ENCODE results near the gene ZNF778.

DNA sequence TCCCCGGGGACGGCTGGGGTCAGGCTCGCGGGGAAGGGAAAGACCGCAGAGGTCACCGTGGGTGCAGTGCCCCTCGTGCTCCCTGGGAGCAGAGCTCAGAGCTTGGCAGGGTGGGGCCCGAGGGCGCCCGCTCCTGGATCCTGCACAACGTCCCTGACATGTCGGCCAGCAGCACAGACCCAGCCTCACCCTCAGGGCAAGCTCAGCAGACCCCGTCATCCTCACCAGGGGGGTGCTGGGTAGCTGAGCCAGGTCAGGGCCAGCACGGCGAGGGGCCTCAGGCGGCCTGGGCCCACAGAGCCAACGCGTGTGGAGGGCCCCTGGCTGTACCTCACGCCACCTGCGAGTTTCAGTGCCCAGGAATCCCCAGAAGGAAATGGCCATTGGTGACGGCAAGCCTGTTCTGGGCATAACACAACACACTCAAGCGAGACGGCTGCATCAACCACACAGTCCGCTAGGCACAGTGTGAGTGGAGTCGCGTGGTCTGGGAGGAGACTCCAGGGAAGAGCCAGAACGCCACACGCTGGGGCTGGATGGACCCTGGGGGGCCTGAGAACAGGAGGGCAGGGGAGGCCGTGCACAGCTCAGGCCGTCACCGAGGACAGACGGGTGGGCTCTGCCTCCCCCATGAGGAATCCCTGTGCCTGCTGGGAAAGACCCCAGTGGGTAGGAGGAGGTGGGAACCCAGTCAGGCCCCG lies 60.3 kb downstream of the ZNF778 start:
- TF ChIP-seq, protein P1, sequence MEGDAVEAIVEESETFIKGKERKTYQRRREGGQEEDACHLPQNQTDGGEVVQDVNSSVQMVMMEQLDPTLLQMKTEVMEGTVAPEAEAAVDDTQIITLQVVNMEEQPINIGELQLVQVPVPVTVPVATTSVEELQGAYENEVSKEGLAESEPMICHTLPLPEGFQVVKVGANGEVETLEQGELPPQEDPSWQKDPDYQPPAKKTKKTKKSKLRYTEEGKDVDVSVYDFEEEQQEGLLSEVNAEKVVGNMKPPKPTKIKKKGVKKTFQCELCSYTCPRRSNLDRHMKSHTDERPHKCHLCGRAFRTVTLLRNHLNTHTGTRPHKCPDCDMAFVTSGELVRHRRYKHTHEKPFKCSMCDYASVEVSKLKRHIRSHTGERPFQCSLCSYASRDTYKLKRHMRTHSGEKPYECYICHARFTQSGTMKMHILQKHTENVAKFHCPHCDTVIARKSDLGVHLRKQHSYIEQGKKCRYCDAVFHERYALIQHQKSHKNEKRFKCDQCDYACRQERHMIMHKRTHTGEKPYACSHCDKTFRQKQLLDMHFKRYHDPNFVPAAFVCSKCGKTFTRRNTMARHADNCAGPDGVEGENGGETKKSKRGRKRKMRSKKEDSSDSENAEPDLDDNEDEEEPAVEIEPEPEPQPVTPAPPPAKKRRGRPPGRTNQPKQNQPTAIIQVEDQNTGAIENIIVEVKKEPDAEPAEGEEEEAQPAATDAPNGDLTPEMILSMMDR (IDR thresholded peaks at IDR 0.05; ENCODE audit: control extremely low read depth in 1 of 3, insufficient read depth in 1 of 3, low read depth in 1 of 3, low read length in 3 of 3): no peak
- TF ChIP-seq RFX5 (IDR thresholded peaks at IDR 0.05; ENCODE audit: borderline replicate concordance, low read depth, low read length) (no peak), SRF (IDR thresholded peaks at IDR 0.05; ENCODE audit: low read depth, low read length) (no peak), ZNF274 (IDR thresholded peaks at IDR 0.05; ENCODE audit: borderline replicate concordance, extremely low read depth, low read length) (no peak), POLR2AphosphoS5 (IDR thresholded peaks at IDR 0.05; ENCODE audit: low read depth, low read length) (0 out of 2 replicates have a peak, but pooled peaks have one; percentile 52), EP300 (IDR thresholded peaks at IDR 0.05; ENCODE audit: borderline replicate concordance in 1 of 2, low read depth in 2 of 2, low read length in 2 of 2) (no peak)
